ENCODE measurements around the gene GGN.
A peak's percentile ranks its signal among the peaks of the same experiment; 100 is the strongest.
"Not testable (repeated sequence)": the region's sequence is repeated elsewhere in the genome, so short reads cannot be mapped to it uniquely, and the experiment has no call there.

GGN gene

DNA sequence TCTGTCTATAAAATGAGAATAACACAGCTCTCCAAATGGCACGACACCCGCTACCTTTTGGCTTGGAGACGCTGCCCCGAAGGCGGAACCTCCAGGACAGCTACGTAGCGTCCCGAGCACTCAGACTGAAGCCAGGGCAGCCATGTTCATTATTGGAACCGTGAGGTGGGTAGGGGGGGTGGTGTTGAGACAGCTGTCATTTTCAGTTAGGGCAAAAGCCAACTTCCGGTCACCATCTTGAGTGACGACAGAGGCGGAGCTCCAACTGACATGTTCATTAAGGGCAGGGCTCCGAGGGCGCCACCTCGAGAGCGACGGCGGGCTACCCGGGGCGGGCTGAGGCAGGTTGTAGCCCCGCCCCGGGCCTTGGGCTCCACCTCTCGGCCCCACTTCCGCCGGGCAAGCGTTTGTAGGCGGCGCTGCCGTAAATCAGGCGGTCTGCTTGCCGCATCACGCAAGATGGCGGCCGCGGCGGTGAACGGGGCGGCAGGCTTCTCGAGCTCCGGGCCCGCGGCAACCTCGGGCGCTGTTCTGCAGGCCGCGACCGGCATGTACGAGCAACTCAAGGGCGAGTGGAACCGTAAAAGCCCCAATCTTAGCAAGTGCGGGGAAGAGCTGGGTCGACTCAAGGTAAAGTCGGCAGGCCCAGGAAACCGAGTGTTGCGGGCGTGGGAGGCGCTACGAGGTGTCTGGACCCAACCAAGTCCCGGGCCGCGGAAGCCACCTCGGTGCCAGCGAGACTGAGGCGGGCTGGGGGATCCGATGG is 13.3 kb downstream of the GGN start, which contains the start of gene PSMD8:
PSMD8 (plus strand) TSS at position 240 of the 766 bp plus-strand sequence; CDS start at position 271, 31 bp downstream.
- Histone ChIP-seq H3K4me1 (ENCODE audit: control insufficient read depth, insufficient read depth, low read length) (0 out of 2 replicates have a peak, but pooled peaks cover 5% of the 10 kb centered on the region), H3K27ac (ENCODE audit: low read depth, low read length) (peak within 1 kb of the TSS; percentile 73), H3K4me3 (ENCODE audit: low read depth, low read length) (peak within 1 kb of the TSS; percentile 83), H3K36me3 (ENCODE audit: control insufficient read depth, insufficient read depth, low read length) (peaks cover 20% of the 10 kb centered on the region), H3K27me3 (ENCODE audit: control insufficient read depth, insufficient read depth, low read length) (no peaks in the 10 kb centered on the region), H3K9ac (ENCODE audit: low read length) (peak within 1 kb of the TSS; percentile 93), H3K9me3 (ENCODE audit: control insufficient read depth, insufficient read depth, low read depth, low read length) (no peaks in the 10 kb centered on the region)

GRCh38 chr19:38373907-38374331 is 13.9 kb downstream of the GGN start:
- peak overlapping the region; percentile 45 for H3K9ac ChIP-seq (ENCODE audit: low read length)
- H3K27ac ChIP-seq (ENCODE audit: low read depth, low read length), result no peak overlapping the region
- peaks cover 14% of the 10 kb centered on the region for H3K36me3 ChIP-seq (ENCODE audit: control insufficient read depth, insufficient read depth, low read length)
- peak overlapping the region; percentile 66 for H3K4me3 ChIP-seq (ENCODE audit: low read depth, low read length)
- H3K27me3 ChIP-seq (ENCODE audit: control insufficient read depth, insufficient read depth, low read length), result no peaks in the 10 kb centered on the region
- H3K4me1 ChIP-seq (ENCODE audit: control insufficient read depth, insufficient read depth, low read length), result 0 out of 2 replicates have a peak, but pooled peaks cover 5% of the 10 kb centered on the region
- H3K9me3 ChIP-seq (ENCODE audit: control insufficient read depth, insufficient read depth, low read depth, low read length), result no peaks in the 10 kb centered on the region

- peaks cover 4% of the 10 kb centered on the region; the same call in 1 of the 2 replicates for H3K27me3 ChIP-seq (ENCODE audit: control insufficient read depth, insufficient read depth, low read length)
- 0 out of 2 replicates have a peak, but pooled peaks cover 5% of the 10 kb centered on the region for H3K4me1 ChIP-seq (ENCODE audit: control insufficient read depth, insufficient read depth, low read length)
- H3K4me3 ChIP-seq (ENCODE audit: low read depth, low read length), result no peak overlapping the region
- H3K36me3 ChIP-seq (ENCODE audit: control insufficient read depth, insufficient read depth, low read length), result peaks cover under 1% of the 10 kb centered on the region; the same call in 1 of the 2 replicates
- no peaks in the 10 kb centered on the region for H3K9me3 ChIP-seq (ENCODE audit: control insufficient read depth, insufficient read depth, low read depth, low read length)
- H3K9ac ChIP-seq (ENCODE audit: low read length), result no peak overlapping the region
- H3K27ac ChIP-seq (ENCODE audit: low read depth, low read length), result no peak overlapping the region
These were observed 16.8 kb downstream of the GGN start for GRCh38 chr19:38371081-38371480.

- no peaks in the 10 kb centered on the region for H3K9me3 ChIP-seq (ENCODE audit: control insufficient read depth, insufficient read depth, low read depth, low read length)
- H3K9ac ChIP-seq (ENCODE audit: low read length), result no peak overlapping the region
- H3K4me3 ChIP-seq (ENCODE audit: low read depth, low read length), result no peak overlapping the region
- no peak overlapping the region for H3K27ac ChIP-seq (ENCODE audit: low read depth, low read length)
- peaks cover 4% of the 10 kb centered on the region; the same call in 1 of the 2 replicates for H3K27me3 ChIP-seq (ENCODE audit: control insufficient read depth, insufficient read depth, low read length)
- H3K4me1 ChIP-seq (ENCODE audit: control insufficient read depth, insufficient read depth, low read length), result no peaks in the 10 kb centered on the region
- H3K36me3 ChIP-seq (ENCODE audit: control insufficient read depth, insufficient read depth, low read length), result no peaks in the 10 kb centered on the region
These were observed 17.5 kb downstream of the GGN start for GRCh38 chr19:38370299-38370698.

GRCh38 chr19:38369584-38369983 is 18.2 kb downstream of the GGN start:
- H3K4me1 ChIP-seq (ENCODE audit: control insufficient read depth, insufficient read depth, low read length), result no peaks in the 10 kb centered on the region
- no peak overlapping the region for H3K9ac ChIP-seq (ENCODE audit: low read length)
- peaks cover 5% of the 10 kb centered on the region for H3K9me3 ChIP-seq (ENCODE audit: control insufficient read depth, insufficient read depth, low read depth, low read length)
- peaks cover 4% of the 10 kb centered on the region; the same call in 1 of the 2 replicates for H3K27me3 ChIP-seq (ENCODE audit: control insufficient read depth, insufficient read depth, low read length)
- no peak overlapping the region for H3K4me3 ChIP-seq (ENCODE audit: low read depth, low read length)
- H3K36me3 ChIP-seq (ENCODE audit: control insufficient read depth, insufficient read depth, low read length), result no peaks in the 10 kb centered on the region
- H3K27ac ChIP-seq (ENCODE audit: low read depth, low read length), result no peak overlapping the region

DNA sequence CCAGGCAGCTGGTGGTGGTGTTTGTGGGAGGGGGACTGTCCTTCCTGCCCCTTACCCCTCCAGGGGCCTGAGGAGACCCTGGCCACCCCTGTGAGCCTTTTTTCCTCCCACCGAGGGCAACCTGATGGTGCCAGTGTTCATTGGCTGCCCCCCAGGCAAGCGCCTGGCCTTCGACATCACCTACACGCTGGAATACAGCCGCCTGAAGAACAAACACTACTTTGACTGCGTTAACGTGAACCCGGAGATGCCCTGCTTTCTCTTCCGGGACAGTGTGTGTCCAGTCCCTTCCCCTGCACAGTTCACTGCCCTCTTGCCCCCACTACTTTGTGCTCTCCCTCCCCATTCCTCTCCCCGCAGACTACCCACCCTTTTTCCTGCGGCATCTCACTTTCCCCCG is 20.8 kb downstream of the GGN start:
- Histone ChIP-seq H3K36me3 (ENCODE audit: control insufficient read depth, insufficient read depth, low read length) (no peaks in the 10 kb centered on the region), H3K27ac (ENCODE audit: low read depth, low read length) (no peak overlapping the region), H3K4me1 (ENCODE audit: control insufficient read depth, insufficient read depth, low read length) (no peaks in the 10 kb centered on the region), H3K9me3 (ENCODE audit: control insufficient read depth, insufficient read depth, low read depth, low read length) (peaks cover 5% of the 10 kb centered on the region), H3K27me3 (ENCODE audit: control insufficient read depth, insufficient read depth, low read length) (peaks cover 4% of the 10 kb centered on the region; the same call in 1 of the 2 replicates), H3K9ac (ENCODE audit: low read length) (no peak overlapping the region), H3K4me3 (ENCODE audit: low read depth, low read length) (no peak overlapping the region)

GRCh38 chr19:38362946-38363688 is 24.7 kb downstream of the GGN start:
- H3K27me3 ChIP-seq (ENCODE audit: control insufficient read depth, insufficient read depth, low read length), result peaks cover 40% of the 10 kb centered on the region
- not testable (repeated sequence) for H3K36me3 ChIP-seq (ENCODE audit: control insufficient read depth, insufficient read depth, low read length); H3K9me3 ChIP-seq (ENCODE audit: control insufficient read depth, insufficient read depth, low read depth, low read length); H3K9ac ChIP-seq (ENCODE audit: low read length); H3K27ac ChIP-seq (ENCODE audit: low read depth, low read length); H3K4me1 ChIP-seq (ENCODE audit: control insufficient read depth, insufficient read depth, low read length)
- peak overlapping the region; percentile 93 for H3K4me3 ChIP-seq (ENCODE audit: low read depth, low read length)

GRCh38 chr19:38362076-38362945 is 25.5 kb downstream of the GGN start:
- Histone ChIP-seq H3K9ac (ENCODE audit: low read length) (peak overlapping the region; percentile 64), H3K4me3 (ENCODE audit: low read depth, low read length) (peak overlapping the region; percentile 93)

GRCh38 chr19:38361633-38362075 is 26.2 kb downstream of the GGN start:
- Histone ChIP-seq H3K27me3 (ENCODE audit: control insufficient read depth, insufficient read depth, low read length) (peaks cover 44% of the 10 kb centered on the region), H3K9ac (ENCODE audit: low read length) (peak overlapping the region; percentile 54), H3K27ac (ENCODE audit: low read depth, low read length) (no peak overlapping the region)

More at GRCh38 chr19:38362076-38362945, 25.5 kb downstream of the GGN start:
- no peak overlapping the region for H3K27ac ChIP-seq (ENCODE audit: low read depth, low read length)
- H3K4me1 ChIP-seq (ENCODE audit: control insufficient read depth, insufficient read depth, low read length), result 0 out of 2 replicates have a peak, but pooled peaks cover 5% of the 10 kb centered on the region
- no peaks in the 10 kb centered on the region for H3K36me3 ChIP-seq (ENCODE audit: control insufficient read depth, insufficient read depth, low read length)
- peaks cover 5% of the 10 kb centered on the region for H3K9me3 ChIP-seq (ENCODE audit: control insufficient read depth, insufficient read depth, low read depth, low read length)
- peaks cover 44% of the 10 kb centered on the region for H3K27me3 ChIP-seq (ENCODE audit: control insufficient read depth, insufficient read depth, low read length)

DNA sequence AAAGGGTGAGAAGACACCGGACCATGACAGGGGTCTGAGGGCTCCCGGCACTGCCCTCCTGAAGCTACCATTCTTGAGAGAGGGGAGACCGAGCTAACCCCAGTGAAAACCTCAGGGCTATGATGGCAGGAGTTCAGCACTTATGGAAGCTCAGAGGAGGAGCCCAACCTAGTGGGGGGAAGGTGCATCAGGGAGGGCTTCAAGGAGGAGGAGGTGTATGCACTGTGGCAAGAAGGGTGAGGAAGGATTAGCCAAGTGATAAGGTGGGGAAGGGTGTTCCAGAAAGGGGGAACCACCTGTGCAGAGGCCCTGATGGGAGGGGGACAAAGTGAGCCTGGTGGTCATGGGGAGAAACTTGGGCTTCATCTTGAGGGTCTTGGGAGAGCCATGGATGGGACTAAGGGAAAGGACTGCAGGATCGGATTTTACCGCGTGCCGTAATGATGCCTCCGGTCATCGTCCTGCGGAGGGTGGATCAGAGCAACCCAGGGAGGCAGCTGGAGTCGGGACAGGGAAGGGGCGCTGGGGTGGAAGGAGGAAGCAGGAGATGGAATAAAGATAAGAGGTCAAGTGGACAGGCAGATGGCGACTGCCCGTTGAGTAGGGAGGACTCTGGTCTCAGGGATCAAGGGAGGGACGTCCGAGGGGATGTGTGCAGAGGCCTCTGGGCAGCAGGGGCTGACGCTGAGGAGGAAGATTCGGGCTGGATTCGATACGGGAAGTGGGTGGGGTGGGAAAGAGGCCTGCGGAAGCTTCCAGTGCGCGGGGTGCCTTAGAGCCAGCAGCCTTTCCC is 26.8 kb downstream of the GGN start:
- Histone ChIP-seq H3K4me1 (ENCODE audit: control insufficient read depth, insufficient read depth, low read length) (0 out of 2 replicates have a peak, but pooled peaks cover 5% of the 10 kb centered on the region), H3K9ac (ENCODE audit: low read length) (peak overlapping the region; percentile 54), H3K9me3 (ENCODE audit: control insufficient read depth, insufficient read depth, low read depth, low read length) (peaks cover 5% of the 10 kb centered on the region), H3K27me3 (ENCODE audit: control insufficient read depth, insufficient read depth, low read length) (peaks cover 51% of the 10 kb centered on the region), H3K27ac (ENCODE audit: low read depth, low read length) (no peak overlapping the region), H3K36me3 (ENCODE audit: control insufficient read depth, insufficient read depth, low read length) (no peaks in the 10 kb centered on the region), H3K4me3 (ENCODE audit: low read depth, low read length) (peak overlapping the region; percentile 93)

More at GRCh38 chr19:38361633-38362075, 26.2 kb downstream of the GGN start:
- Histone ChIP-seq H3K9me3 (ENCODE audit: control insufficient read depth, insufficient read depth, low read depth, low read length) (peaks cover 5% of the 10 kb centered on the region), H3K36me3 (ENCODE audit: control insufficient read depth, insufficient read depth, low read length) (no peaks in the 10 kb centered on the region), H3K4me1 (ENCODE audit: control insufficient read depth, insufficient read depth, low read length) (0 out of 2 replicates have a peak, but pooled peaks cover 5% of the 10 kb centered on the region), H3K4me3 (ENCODE audit: low read depth, low read length) (peak overlapping the region; percentile 93)
